Urothelium cell line (cell line): ENCODE data around the gene CDC34.

Source experiments
- DNase-seq: peaks from one replicate; pipeline ENCODE4 v3.0.0; 2011; ENCODE audit warnings: low spot score, mixed read lengths
- FAIRE-seq: peaks from 2 replicates; lab custom pipeline; 2011; peaks lifted over from hg19 to GRCh38; lab: Jason Lieb, UNC

CDC34 gene

GRCh38 chr19:518598-519231 is 12.8 kb upstream of the CDC34 start:
- FAIRE-seq: no peak
- no peak for DNase-seq

GRCh38 chr19:519449-519865 is 12.1 kb upstream of the CDC34 start:
- DNase-seq: no peak
- no peak for FAIRE-seq

GRCh38 chr19:522726-523125 is 8.8 kb upstream of the CDC34 start:
- FAIRE-seq (no peak), DNase-seq (no peak)

- FAIRE-seq: no peak
- DNase-seq: peak; percentile 17
Observed at GRCh38 chr19:524062-524674, 7.4 kb upstream of the CDC34 start.

GRCh38 chr19:525029-525428 is 6.5 kb upstream of the CDC34 start:
- DNase-seq: no peak
- FAIRE-seq: no peak

- DNase-seq: no peak
Observed at GRCh38 chr19:525857-526419, 5.6 kb upstream of the CDC34 start.

DNA sequence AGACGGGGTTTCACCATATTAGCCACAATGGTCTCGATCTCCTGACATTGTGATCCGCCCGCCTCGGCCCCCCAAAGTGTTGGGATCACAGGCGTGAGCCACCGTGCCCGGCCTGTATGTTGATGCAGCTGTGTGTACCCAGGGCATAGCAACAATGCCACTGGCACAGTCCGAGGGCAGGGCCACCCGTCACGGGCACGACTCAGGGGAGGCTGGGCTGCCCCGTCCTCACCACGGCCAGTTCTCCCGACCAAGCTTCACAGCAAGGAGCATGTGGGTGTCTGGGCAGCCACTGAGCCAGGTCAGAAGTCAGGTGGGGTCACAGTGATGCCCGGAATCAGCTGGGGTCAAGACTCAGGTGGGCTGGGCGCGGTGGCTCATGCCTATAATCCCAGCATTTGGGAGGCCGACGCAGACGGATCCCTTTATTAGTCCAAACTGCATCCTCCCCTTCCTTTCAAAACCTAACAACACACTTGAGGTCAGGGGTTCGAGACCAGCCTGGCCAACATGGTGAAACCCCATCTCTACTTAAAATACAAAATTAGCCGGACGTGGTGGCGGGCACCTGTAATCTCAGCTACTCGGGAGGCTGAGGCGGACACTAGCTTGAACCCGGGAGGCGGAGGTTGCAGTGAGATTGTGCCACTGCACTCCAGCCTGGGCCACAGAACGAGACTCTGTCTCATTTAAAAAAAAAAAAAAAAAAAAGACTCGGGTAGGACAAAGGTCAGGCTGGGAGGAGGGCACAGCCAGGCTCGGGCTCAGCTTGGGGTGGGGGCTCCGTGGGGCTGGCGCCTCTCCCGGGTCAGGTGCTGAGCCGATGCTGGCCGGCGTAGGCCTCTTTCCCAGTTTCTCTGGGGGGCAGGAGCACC is 1.2 kb upstream of the CDC34 start:
- DNase-seq (no peak), FAIRE-seq (no peak)

More at GRCh38 chr19:525857-526419, 5.6 kb upstream of the CDC34 start:
- FAIRE-seq: no peak

DNA sequence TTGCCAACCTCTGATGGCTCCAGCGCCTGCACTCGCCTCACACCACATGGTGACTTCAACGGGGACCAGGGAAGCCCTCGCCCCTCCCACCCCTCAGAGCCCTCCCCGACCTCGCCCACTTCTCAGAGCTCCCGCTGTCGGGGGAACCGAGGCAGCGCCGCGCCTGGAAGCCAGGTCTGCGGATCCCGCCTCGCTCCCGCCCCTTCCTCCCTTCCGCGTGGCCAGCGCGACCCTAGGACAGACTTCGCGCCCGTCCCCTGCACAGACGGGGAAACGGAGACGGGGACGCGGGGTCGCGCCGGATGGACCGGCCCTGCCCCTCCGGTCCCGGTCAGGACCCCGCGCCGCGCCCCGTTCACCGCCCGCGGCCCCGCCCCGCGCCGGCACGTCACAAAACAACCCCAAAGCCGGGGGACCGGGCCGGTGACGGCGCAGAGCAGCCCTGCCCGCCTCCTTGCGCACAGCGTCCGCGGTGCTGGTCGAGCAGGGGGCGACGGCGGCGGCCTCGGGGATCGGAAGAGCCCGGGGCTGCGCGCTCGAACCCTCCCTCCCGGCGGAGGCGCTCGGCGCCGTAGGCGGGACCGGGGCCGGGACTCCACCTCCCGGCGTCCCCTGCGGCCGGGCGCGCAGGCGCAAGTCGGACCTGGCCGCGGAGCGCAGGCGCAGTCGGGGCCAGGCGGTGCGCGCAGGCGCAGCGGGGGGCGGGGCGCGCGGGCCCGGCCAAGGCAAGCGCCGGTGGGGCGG is 379 bp upstream of the CDC34 start:
- FAIRE-seq (no peak), DNase-seq (peak; percentile 93)

DNA sequence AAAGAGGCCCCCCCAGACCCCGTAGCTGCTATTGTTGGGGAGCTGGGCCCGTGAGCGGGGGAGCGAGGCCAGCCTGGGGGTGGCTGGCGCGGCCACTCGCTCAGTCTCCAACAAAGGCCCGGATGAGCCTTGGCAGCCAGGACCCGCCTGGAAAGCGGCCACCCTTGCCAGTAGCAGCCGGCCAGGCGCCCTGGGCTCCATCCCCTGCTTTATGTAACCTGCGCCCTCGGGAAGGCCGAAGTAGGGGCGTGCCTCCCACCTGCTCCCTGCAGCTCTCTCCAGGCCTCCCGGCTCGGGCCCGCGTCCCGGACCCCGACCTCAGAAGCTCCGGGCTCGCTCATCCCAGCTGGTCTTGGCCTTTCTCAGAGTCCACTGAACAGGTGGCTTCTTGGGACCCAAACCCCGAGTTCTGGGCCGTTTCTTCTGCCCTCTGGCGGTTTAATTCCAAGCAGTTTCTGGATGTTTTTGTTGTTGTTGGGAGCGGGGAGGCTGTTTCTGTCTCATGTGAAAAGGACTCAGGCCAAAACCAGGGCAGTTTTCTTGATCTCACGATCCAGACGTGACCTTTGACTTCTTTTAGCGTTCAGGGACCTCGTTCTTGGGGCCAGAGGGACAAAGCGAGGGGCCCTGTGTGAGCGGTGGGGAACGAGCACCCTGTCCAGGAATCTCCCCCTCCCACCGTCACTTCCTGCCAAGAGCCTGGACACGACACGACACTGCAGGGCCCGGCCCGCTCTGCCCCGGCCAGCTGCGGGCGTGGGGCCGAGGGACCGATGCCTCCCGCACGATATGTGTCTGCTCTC is 1.2 kb downstream of the CDC34 start:
- DNase-seq: peak; percentile 32
- FAIRE-seq: no peak

DNA sequence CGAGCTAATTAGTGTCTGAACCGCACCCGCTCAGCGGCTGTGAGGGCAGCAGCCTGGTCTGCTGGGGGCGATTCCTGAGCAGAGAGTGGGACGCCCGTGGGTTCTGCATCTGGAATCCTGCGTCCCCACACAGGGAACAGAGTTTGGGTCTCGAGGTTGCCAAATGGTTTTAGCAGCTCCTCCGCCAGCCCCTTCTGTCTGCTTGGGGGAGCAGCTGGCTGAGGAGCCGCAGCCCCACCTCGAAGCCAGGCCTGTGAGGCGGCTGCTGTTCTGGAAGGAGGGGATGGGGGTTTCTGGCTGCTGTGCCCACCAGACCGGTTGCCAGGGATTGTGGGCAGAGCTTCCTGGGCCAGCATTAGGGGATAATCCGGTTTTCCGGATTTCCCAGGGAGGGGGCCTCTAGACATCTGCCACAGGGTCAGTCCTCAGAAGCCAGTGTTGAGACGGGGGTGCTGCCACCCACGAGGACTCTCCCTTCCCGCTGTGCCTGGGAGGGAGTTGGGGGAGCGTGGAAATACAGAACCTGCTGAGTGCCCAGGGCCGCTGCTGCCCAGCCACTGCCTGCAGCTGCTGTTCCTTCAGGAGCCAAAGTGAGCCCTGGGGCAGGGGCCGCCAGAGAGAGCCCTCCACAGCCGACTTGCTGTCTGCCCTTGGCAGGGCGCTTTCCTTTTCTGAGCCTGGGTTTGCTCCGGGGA is 2.0 kb downstream of the CDC34 start:
- DNase-seq (no peak), FAIRE-seq (no peak)

GRCh38 chr19:534088-534487 is 2.5 kb downstream of the CDC34 start:
- FAIRE-seq (no peak), DNase-seq (no peak)

- FAIRE-seq: no peak
- no peak for DNase-seq
Observed at GRCh38 chr19:535017-535835, 3.7 kb downstream of the CDC34 start.

DNA sequence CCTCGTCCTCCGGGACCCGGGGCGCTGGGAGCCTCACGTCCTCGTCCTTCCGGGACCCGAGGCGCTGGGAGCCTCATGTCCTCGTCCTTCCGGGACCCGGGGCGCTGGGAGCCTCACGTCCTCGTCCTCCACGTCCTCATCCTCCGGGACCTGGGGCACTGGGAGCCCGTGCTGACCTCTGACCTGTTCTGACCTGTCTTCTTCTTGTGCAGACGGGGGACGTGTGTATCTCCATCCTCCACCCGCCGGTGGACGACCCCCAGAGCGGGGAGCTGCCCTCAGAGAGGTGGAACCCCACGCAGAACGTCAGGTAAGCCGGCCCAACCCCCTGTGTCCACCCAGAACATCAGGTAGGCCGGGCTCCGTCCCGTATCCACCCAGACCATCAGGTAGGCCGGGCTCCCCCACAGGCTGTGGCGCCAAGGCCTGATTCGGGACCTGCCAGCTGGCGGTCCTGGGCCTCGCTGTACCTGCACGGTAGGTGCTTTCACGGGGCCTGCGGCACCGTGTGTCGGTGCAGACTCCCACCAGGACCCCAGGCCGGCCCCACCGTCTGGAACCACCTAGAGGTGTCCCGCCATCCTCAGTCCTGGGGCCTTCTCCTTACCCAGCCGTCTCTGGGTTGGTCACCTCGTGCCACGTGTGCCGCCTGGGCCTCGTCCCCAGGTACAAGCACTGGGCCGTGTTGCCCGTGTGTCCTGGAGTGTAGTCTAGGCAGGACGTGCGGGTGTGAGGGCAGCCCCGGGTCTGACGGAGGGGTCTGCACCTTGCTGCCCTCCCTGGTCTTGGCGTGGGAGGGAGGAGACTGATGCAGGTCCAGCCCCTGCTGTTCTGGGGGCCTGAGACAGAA is 4.7 kb downstream of the CDC34 start:
- DNase-seq: no peak
- no peak for FAIRE-seq

DNA sequence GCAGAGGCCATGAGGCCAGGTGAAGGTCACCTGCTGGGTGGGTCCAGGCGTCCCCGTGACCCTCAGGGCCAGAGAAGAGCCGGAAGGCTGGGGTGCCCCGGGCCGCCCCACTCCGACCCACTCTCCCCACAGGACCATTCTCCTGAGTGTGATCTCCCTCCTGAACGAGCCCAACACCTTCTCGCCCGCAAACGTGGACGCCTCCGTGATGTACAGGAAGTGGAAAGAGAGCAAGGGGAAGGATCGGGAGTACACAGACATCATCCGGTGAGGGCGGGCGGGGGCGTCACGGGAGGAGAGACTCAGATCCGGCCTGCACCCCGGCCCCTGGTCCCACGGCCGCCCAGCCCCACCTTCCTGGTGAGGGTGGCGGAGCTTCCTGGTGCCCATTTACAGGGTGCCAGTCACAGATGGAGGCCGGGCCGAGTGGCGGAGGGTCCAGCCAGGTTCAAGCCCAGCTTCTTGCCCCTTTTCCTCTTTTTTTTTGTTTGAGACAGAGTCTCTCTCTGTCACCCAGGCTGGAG is 5.4 kb downstream of the CDC34 start:
- DNase-seq (no peak), FAIRE-seq (no peak)

GRCh38 chr19:538641-539428 is 7.3 kb downstream of the CDC34 start:
- FAIRE-seq: no peak
- no peak for DNase-seq

DNA sequence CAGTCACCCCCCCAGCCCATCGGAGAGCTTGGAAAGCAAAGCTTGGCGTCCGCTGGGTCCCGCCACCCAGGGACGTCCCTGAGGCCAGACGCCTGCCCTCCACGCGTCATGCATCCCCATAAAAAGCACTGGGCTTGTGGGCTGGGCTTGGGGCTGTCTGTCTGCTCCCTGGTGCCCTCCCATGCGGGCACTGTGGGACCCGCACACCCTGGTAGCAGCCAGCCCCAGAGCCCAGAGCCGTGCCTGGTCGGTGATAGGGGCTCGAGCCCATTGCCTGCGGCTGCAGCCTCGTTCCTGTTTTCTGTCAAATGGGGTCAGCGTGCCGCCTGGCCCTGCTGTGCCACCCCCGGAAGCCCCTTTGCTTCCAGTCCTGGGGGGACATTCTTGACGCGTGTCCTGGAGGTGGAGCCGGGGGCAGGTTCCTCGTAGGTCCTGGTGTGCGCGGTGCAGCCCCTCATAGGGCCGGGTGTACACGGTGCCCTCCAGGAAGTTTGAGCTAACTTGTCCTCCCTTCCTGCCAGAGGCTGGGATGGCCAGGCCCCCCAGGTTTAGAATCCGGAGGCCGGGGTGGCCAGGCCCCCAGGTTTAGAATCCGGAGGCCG is 8.0 kb downstream of the CDC34 start:
- no peak for DNase-seq
- no peak for FAIRE-seq
